ENCODE data around the gene LDLRAD4.

GRCh38 chr18:13452388-13452811, 233.8 kb downstream of the LDLRAD4 start:
- TF ChIP-seq CTCF (IDR thresholded peaks at IDR 0.05) (no peak), EP300 (IDR thresholded peaks at IDR 0.05) (no peak), POLR2A (IDR thresholded peaks at IDR 0.05) (no peak)

All from upper lobe of left lung (tissue), 4 donors.